Caco-2 (cell line): Measurements from ENCODE around the gene TM2D1. TPM values are rescaled to one million over a fixed set of nuclear protein-coding genes. Genes with fewer than 3 reads are reported as not detected.

Experiments
- BruUV-seq: library from RNA; stranded (reverse); fragments of 400-500 nt; replicated peaks from 2 replicates; lab custom pipeline; 2021; lab: Mats Ljungman, UMichigan
- CTCF ChIA-PET: fragments of 300-600 bp; sonication (Branson Sonifier 250); formaldehyde crosslinking; loops from one replicate; lab custom pipeline; 2022; ENCODE audit warnings: antibody characterized with exemption; lab: Charles Lee
- POLR2A ChIA-PET: fragments of 300-600 bp; sonication (Branson Sonifier 250); formaldehyde crosslinking; loops from one replicate; lab custom pipeline; 2022; ENCODE audit warnings: antibody characterized with exemption; lab: Charles Lee
- DNase-seq, 2 experiments: peaks; one replicate each; pipeline versions ENCODE4 v3.0.0 to v3.0.0-alpha.2; 2020 to 2022
- H3K27me3 ChIP-seq: replicated peaks from 2 replicates; pipeline ENCODE4 v1.6.0; 2011; ENCODE audit warnings: low read length; ENCODE audit not compliant: control insufficient read depth, insufficient read depth
- H3K36me3 ChIP-seq: 2 replicates; pipeline ENCODE4 v1.5.1; 2011; ENCODE audit warnings: low read length; ENCODE audit not compliant: control insufficient read depth, insufficient read depth
- H3K4me1 ChIP-seq: fragments of 250-450 bp; sonication (Bioruptor Pico); 2 replicates; pipeline ENCODE4 v1.5.1; 2020; ENCODE audit warnings: mild to moderate bottlenecking
- H3K4me3 ChIP-seq: 2 replicates; pipeline ENCODE4 v1.5.1; 2011; ENCODE audit warnings: low read depth, mild to moderate bottlenecking, control low read depth, low read length
- H3K9me3 ChIP-seq: fragments of 250-450 bp; sonication (Bioruptor Pico); 2 replicates; pipeline ENCODE4 v1.5.1; 2020; ENCODE audit warnings: mild to moderate bottlenecking, moderate library complexity
- H3K27ac Mint-ChIP-seq: one replicate; pipeline ENCODE4 v1.8.0; 2022; ENCODE audit warnings: mixed read lengths; ENCODE audit not compliant: unreplicated experiment
- H3K27me3 Mint-ChIP-seq: one replicate; pipeline ENCODE4 v1.8.0; 2022; ENCODE audit warnings: mixed read lengths; ENCODE audit not compliant: insufficient read depth, unreplicated experiment
- H3K36me3 Mint-ChIP-seq: one replicate; pipeline ENCODE4 v1.8.0; 2022; ENCODE audit warnings: mild to moderate bottlenecking, mixed read lengths; ENCODE audit not compliant: insufficient read depth, unreplicated experiment
- H3K4me1 Mint-ChIP-seq: one replicate; pipeline ENCODE4 v1.8.0; 2022; ENCODE audit warnings: low read depth, mixed read lengths; ENCODE audit not compliant: unreplicated experiment
- H3K4me3 Mint-ChIP-seq: one replicate; pipeline ENCODE4 v1.8.0; 2022; ENCODE audit warnings: mild to moderate bottlenecking, moderate library complexity, mixed read lengths; ENCODE audit not compliant: unreplicated experiment
- H3K9me3 Mint-ChIP-seq: one replicate; pipeline ENCODE4 v1.8.0; 2022; ENCODE audit warnings: mixed read lengths; ENCODE audit not compliant: unreplicated experiment
- intact Hi-C: fragments of 100-400 bp; cut with micrococcal nuclease; formaldehyde crosslinking; loops from one replicate; pipeline ENCODE4 v1.10.0; 2022; ENCODE audit not compliant: unreplicated experiment
- total RNA-seq: library from RNA; stranded (reverse); gene quantifications from 2 replicates; pipeline ENCODE4 v1.2.3, GENCODE V29; 2022
- TF ChIP-seq, protein P1 (sequence below), 2 experiments: fragments of 200-600 bp in 1 of 2; IDR thresholded peaks; 1 replicate in 1 of 2; 2 replicates in 1 of 2; pipeline versions ENCODE4 v1.5.1 to v1.8.0; 2011 to 2022; ENCODE audit warnings: antibody characterized with exemption in 1 of 2, control low read depth in 1 of 2, inconsistent platforms in 1 of 2, low read depth in 1 of 2, low read length in 1 of 2, mild to moderate bottlenecking in 1 of 2, moderate library complexity in 1 of 2; ENCODE audit not compliant: insufficient read depth in 1 of 2, severe bottlenecking in 1 of 2, unreplicated experiment in 1 of 2

TM2D1 gene
- total RNA-seq, 1 experiment from 2014 or later = 16.3 TPM

DNA sequence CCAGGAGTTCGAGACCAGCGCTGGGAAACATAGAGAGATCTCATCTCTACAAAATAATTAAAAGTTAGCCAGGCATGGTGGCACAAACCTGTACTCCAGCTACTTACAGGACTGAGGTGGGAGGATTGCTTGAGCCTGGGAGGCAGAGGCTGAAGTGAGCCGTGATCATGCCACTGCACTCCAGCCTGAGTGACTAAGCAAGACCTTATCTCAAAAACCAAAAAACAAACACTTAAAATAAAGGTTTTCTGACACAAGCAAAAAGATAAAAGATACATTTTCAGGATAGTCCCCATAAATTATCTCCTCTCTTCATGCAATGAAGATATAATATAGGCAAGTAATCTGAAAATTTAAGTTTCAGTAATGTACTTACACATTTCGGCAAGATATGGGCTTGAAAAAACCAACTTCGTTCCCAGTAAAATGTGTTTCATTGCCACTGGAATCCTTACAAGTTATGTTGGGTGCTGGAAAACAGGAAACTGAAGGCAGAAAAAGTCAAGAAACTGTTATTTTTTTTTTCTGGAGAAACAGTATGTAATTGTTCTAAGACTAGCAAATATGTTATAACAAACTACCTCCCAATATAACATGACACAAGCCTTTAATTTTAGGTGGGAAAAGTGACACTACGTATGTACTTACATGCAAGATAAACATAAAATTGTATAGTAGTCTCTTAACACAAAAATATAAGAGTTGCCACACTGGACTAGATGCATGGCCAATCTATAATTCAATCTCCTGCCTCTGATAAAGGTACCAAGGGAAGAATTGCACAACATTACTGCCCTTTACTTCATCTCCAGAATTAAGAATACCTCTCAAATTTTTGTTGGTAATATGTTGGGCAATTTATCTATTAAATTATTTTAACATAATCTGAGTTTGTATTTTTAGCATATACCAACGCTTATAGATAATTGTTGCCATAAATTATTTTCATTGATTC, 15.7 kb downstream of the TM2D1 start:
- BruUV-seq = no TSS peak
- Mint-ChIP-seq H3K4me3 (no peak overlapping the region), H3K9me3 (no peaks in the 10 kb centered on the region), H3K27ac (no peak overlapping the region), H3K4me1 (no peaks in the 10 kb centered on the region), H3K36me3 (peaks cover 15% of the 10 kb centered on the region), H3K27me3 (no peaks in the 10 kb centered on the region)
- H3K4me3 ChIP-seq = no peak overlapping the region
- H3K36me3 ChIP-seq = no peaks in the 10 kb centered on the region
- POLR2A ChIA-PET = no interaction called here
- DNase-seq = no peak
- TF ChIP-seq, protein P1, sequence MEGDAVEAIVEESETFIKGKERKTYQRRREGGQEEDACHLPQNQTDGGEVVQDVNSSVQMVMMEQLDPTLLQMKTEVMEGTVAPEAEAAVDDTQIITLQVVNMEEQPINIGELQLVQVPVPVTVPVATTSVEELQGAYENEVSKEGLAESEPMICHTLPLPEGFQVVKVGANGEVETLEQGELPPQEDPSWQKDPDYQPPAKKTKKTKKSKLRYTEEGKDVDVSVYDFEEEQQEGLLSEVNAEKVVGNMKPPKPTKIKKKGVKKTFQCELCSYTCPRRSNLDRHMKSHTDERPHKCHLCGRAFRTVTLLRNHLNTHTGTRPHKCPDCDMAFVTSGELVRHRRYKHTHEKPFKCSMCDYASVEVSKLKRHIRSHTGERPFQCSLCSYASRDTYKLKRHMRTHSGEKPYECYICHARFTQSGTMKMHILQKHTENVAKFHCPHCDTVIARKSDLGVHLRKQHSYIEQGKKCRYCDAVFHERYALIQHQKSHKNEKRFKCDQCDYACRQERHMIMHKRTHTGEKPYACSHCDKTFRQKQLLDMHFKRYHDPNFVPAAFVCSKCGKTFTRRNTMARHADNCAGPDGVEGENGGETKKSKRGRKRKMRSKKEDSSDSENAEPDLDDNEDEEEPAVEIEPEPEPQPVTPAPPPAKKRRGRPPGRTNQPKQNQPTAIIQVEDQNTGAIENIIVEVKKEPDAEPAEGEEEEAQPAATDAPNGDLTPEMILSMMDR (IDR thresholded peaks at IDR 0.05; ENCODE audit: insufficient read depth in 1 of 2, low read depth in 1 of 2, low read length in 1 of 2, severe bottlenecking in 1 of 2, unreplicated experiment in 1 of 2) = no peak
- peaks cover 4% of the 10 kb centered on the region; the same call in 1 of the 2 replicates for H3K4me1 ChIP-seq
- CTCF ChIA-PET = no interaction called here
- no peaks in the 10 kb centered on the region for H3K27me3 ChIP-seq
- intact Hi-C loops = no loop called here
- H3K9me3 ChIP-seq = no peaks in the 10 kb centered on the region

DNA sequence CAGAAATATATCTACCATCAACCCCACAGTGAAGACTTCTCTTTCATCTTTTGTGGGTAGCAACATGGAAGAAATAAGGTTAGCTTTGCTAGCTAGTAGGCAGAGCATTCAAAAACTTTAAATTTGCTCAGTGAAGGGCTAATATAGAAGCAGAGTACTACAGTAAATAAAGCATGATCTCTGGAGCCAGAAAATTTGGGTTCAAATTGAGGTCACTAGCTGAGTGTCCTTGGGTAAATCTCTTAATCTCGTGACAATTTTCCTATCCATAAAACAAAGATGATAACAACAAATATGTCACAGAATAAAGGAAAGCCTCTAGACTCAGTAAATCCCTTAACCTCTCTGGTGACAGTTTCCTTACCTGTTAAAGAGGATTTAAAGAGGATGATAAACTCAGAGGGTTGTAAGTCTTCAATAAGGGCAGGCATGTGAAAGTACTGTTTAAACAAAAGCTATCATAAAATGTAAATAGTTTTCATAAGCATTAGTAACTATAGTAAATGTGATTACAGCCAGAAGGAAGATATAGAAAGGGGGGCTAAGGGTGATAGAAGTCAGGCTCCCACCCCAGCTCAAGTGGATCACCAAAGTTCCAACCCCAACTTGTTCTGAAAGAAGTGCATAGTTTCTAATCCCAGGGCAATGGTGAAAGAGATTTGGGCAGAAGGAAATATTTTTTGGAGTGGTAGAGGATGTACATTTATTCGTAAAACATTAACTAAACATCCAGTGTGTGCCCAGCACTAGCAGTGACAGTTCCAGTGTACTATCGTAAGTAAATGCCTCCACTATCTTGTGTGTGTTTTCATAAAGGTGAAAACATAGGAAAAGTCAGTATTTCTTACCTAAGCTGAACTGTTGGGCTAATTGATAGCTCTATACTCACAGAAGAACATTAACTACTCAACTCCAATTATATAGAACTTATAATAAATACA, 24.8 kb downstream of the TM2D1 start:
- Mint-ChIP-seq H3K27ac (no peak overlapping the region), H3K27me3 (no peaks in the 10 kb centered on the region), H3K4me3 (no peak overlapping the region), H3K4me1 (peaks cover 13% of the 10 kb centered on the region), H3K36me3 (peaks cover 20% of the 10 kb centered on the region), H3K9me3 (no peaks in the 10 kb centered on the region)
- Histone ChIP-seq H3K27me3 (no peaks in the 10 kb centered on the region), H3K36me3 (no peaks in the 10 kb centered on the region), H3K4me1 (peaks cover 9% of the 10 kb centered on the region; the same call in 1 of the 2 replicates), H3K4me3 (no peak overlapping the region), H3K9me3 (no peaks in the 10 kb centered on the region)
- no TSS peak for BruUV-seq
- ChIA-PET CTCF (no interaction called here), POLR2A (no interaction called here)
- TF ChIP-seq, protein P1 (IDR thresholded peaks at IDR 0.05; ENCODE audit: insufficient read depth in 1 of 2, low read depth in 1 of 2, low read length in 1 of 2, severe bottlenecking in 1 of 2, unreplicated experiment in 1 of 2) = no peak
- intact Hi-C loops = loop anchor here (5.0 kb wide), 1 partner anchor 42 kb away; the partner anchor contains the start of gene PATJ
- DNase-seq = peak in 1 of 2 experiments; percentile 29
